WTC11 (cell line): ENCODE data around the gene C10orf90. TPM values are rescaled to one million over a fixed set of nuclear protein-coding genes. Genes with fewer than 3 reads are reported as not detected.

ENCODE experiments used
- ATAC-seq: fragments of 200-7000 bp; cut with Tn5 transposase; 2 replicates; pipeline ENCODE4 v1.10.0; 2021; ENCODE audit warnings: mild to moderate bottlenecking, moderate library complexity
- CTCF ChIA-PET: fragments of 300-600 bp; sonication (Branson Sonifier 250); formaldehyde crosslinking; loops from one replicate; lab custom pipeline; 2021; ENCODE audit warnings: antibody characterized with exemption; lab: Charles Lee
- POLR2A ChIA-PET: fragments of 350-600 bp; sonication (Branson Sonifier 250); formaldehyde crosslinking; loops from one replicate; lab custom pipeline; 2021; ENCODE audit warnings: antibody characterized with exemption; lab: Charles Lee
- DNase-seq: peaks from one replicate; pipeline ENCODE4 v3.0.0; 2021; ENCODE audit warnings: low spot score
- H3K27ac Mint-ChIP-seq: 2 replicates; pipeline ENCODE4 v1.8.0; 2021; ENCODE audit warnings: mixed read lengths
- H3K27me3 Mint-ChIP-seq: 2 replicates; pipeline ENCODE4 v1.8.0; 2021; ENCODE audit warnings: low read depth, mild to moderate bottlenecking, moderate library complexity, mixed read lengths
- H3K36me3 Mint-ChIP-seq: 2 replicates; pipeline ENCODE4 v1.8.0; 2021; ENCODE audit warnings: mixed read lengths
- H3K4me1 Mint-ChIP-seq: 2 replicates; pipeline ENCODE4 v1.8.0; 2022; ENCODE audit warnings: mixed read lengths
- H3K4me3 Mint-ChIP-seq: 2 replicates; pipeline ENCODE4 v1.8.0; 2021; ENCODE audit warnings: mild to moderate bottlenecking, moderate library complexity, mixed read lengths
- H3K9me3 Mint-ChIP-seq: 2 replicates; pipeline ENCODE4 v1.8.0; 2021; ENCODE audit warnings: mixed read lengths
- CBFB ChIP-seq: sonication (generic); formaldehyde crosslinking; IDR thresholded peaks from 2 replicates; pipeline ENCODE4 v1.8.1; 2022; ENCODE audit warnings: mild to moderate bottlenecking, low read depth, missing genetic modification reagents
- CDX4 ChIP-seq: fragments of 250-450 bp; sonication (Bioruptor Pico); IDR thresholded peaks from 2 replicates; pipeline ENCODE4 v1.9.0; 2021; ENCODE audit warnings: moderate library complexity, mild to moderate bottlenecking, inconsistent platforms, borderline replicate concordance
- CREM ChIP-seq: sonication (generic); formaldehyde crosslinking; IDR thresholded peaks from 2 replicates; pipeline ENCODE4 v1.8.1; 2022; ENCODE audit warnings: mild to moderate bottlenecking, missing genetic modification reagents, moderate library complexity
- E2F4 ChIP-seq: sonication (generic); formaldehyde crosslinking; IDR thresholded peaks from 2 replicates; pipeline ENCODE4 v1.8.1; 2022; ENCODE audit warnings: low read depth, mild to moderate bottlenecking, moderate library complexity, missing genetic modification reagents, borderline replicate concordance
- GRHL2 ChIP-seq: fragments of 250-450 bp; sonication (Bioruptor Pico); IDR thresholded peaks from 2 replicates; pipeline ENCODE4 v1.8.0; 2022; ENCODE audit warnings: mild to moderate bottlenecking, moderate library complexity; ENCODE audit not compliant: insufficient replicate concordance, severe bottlenecking
- GTF2I ChIP-seq: fragments of 250-450 bp; sonication (Bioruptor Pico); conservative IDR thresholded peaks from 2 replicates; pipeline ENCODE4 v1.4.0; 2021; ENCODE audit warnings: mild to moderate bottlenecking
- HMGA2 ChIP-seq: fragments of 250-450 bp; sonication (Bioruptor Pico); IDR thresholded peaks from 2 replicates; pipeline ENCODE4 v1.4.0; 2021; ENCODE audit warnings: mild to moderate bottlenecking, moderate library complexity
- MAX ChIP-seq: sonication (generic); formaldehyde crosslinking; IDR thresholded peaks from 2 replicates; pipeline ENCODE4 v1.8.0; 2022; ENCODE audit warnings: mild to moderate bottlenecking, missing genetic modification reagents
- MLX ChIP-seq: sonication (generic); formaldehyde crosslinking; IDR thresholded peaks from 2 replicates; pipeline ENCODE4 v1.8.1; 2023; ENCODE audit warnings: mild to moderate bottlenecking, missing genetic modification reagents, moderate library complexity
- NFYB ChIP-seq: sonication (generic); formaldehyde crosslinking; conservative IDR thresholded peaks from 2 replicates; pipeline ENCODE4 v1.8.0; 2022; ENCODE audit warnings: low read depth, missing genetic modification reagents
- NR1H2 ChIP-seq: sonication (generic); formaldehyde crosslinking; IDR thresholded peaks from 2 replicates; pipeline ENCODE4 v1.9.0; 2021; ENCODE audit warnings: mild to moderate bottlenecking, moderate library complexity, missing genetic modification reagents
- PRRX2 ChIP-seq: fragments of 250-450 bp; sonication (Bioruptor Pico); IDR thresholded peaks from 2 replicates; pipeline ENCODE4 v1.8.0; 2021; ENCODE audit warnings: mild to moderate bottlenecking
- RELA ChIP-seq: sonication (generic); formaldehyde crosslinking; IDR thresholded peaks from 2 replicates; pipeline ENCODE4 v1.8.1; 2022; ENCODE audit warnings: missing genetic modification reagents, mild to moderate bottlenecking, borderline replicate concordance
- RORB ChIP-seq: fragments of 250-450 bp; sonication (Bioruptor Pico); IDR thresholded peaks from 2 replicates; pipeline ENCODE4 v1.9.0; 2021; ENCODE audit warnings: mild to moderate bottlenecking
- TEAD1 ChIP-seq: sonication (generic); formaldehyde crosslinking; IDR thresholded peaks from 2 replicates; pipeline ENCODE4 v1.8.0; 2022; ENCODE audit warnings: mild to moderate bottlenecking, missing genetic modification reagents
- ZNF219 ChIP-seq: sonication (generic); formaldehyde crosslinking; IDR thresholded peaks from 2 replicates; pipeline ENCODE4 v1.8.0; 2023; ENCODE audit warnings: missing genetic modification reagents, mild to moderate bottlenecking, borderline replicate concordance
- ZNF232 ChIP-seq: sonication (generic); formaldehyde crosslinking; IDR thresholded peaks from 2 replicates; pipeline ENCODE4 v1.8.0; 2022; ENCODE audit warnings: mild to moderate bottlenecking, missing genetic modification reagents
- ZNF317 ChIP-seq: sonication (generic); formaldehyde crosslinking; IDR thresholded peaks from 2 replicates; pipeline ENCODE4 v1.8.1; 2023; ENCODE audit warnings: low read depth, mild to moderate bottlenecking, moderate library complexity, missing genetic modification reagents, borderline replicate concordance
- total RNA-seq: library from RNA; stranded (reverse); gene quantifications from 3 replicates; pipeline ENCODE4 v1.2.3, GENCODE V29; 2021
- TF ChIP-seq, protein P1 (sequence below): fragments of 250-450 bp; sonication (Bioruptor Pico); IDR thresholded peaks from 2 replicates; pipeline ENCODE4 v1.9.0; 2021; ENCODE audit warnings: mild to moderate bottlenecking
- TF ChIP-seq, protein P2 (sequence below): sonication (generic); formaldehyde crosslinking; IDR thresholded peaks from 2 replicates; pipeline ENCODE4 v1.8.0; 2022; ENCODE audit warnings: mild to moderate bottlenecking, missing genetic modification reagents
- TF ChIP-seq, protein P3 (sequence below): sonication (generic); formaldehyde crosslinking; IDR thresholded peaks from 2 replicates; pipeline ENCODE4 v1.8.1; 2022; ENCODE audit warnings: mild to moderate bottlenecking, moderate library complexity, missing genetic modification reagents
- TF ChIP-seq, protein P4 (sequence below): fragments of 200-600 bp; IDR thresholded peaks from 2 replicates; pipeline ENCODE4 v1.8.0; 2022; ENCODE audit warnings: antibody characterized with exemption

C10orf90 gene
- total RNA-seq, 1 experiment from 2014 or later = 0.85 TPM

GRCh38 chr10:126429275-126429674 is 241.2 kb downstream of the C10orf90 start:
- ChIA-PET POLR2A (no interaction called here), CTCF (no interaction called here)
- no peak for DNase-seq
- Mint-ChIP-seq H3K4me3 (no peak overlapping the region), H3K27ac (no peak overlapping the region), H3K9me3 (peaks cover 6% of the 10 kb centered on the region), H3K27me3 (no peaks in the 10 kb centered on the region; the same call in 1 of the 2 replicates), H3K4me1 (peaks cover 11% of the 10 kb centered on the region), H3K36me3 (peaks cover 2% of the 10 kb centered on the region)
- ATAC-seq = no peak
- TF ChIP-seq RORB (CRISPR knock-in tag) (no peak), ZNF219 (CRISPR knock-in tag) (no peak), RELA (CRISPR knock-in tag) (no peak), NFYB (CRISPR knock-in tag) (no peak)
- TF ChIP-seq, protein P1, sequence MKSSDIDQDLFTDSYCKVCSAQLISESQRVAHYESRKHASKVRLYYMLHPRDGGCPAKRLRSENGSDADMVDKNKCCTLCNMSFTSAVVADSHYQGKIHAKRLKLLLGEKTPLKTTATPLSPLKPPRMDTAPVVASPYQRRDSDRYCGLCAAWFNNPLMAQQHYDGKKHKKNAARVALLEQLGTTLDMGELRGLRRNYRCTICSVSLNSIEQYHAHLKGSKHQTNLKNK (CRISPR knock-in tag) = no peak
- TF ChIP-seq, all 79 proteins: peak for 0

DNA sequence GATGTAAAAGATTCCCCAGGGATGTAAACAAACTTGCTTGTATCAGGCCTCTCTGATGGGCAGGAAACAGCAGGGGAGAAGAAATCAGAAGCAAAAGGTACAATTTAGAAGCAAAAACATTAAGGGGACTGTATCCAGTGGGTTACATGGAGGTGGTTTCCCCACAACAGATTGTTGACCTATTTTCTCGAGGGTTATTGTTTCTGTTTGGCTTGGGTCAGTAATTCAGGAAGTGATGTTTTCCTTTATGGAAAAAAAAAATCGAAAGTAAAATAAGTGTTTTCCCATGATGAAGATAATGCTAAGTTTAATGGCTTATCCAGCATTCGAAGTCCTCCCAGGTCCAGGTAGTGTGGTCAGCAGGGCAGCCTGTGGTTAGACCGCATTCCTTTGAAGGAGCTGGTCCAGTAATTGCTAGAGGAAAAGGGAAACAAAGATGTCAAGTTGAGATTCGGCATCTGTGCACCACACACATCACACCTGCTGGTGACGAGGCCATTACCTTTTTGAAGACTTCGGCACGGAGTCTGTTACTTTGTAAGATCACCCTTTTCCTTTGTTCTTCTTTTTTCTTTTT is 244.9 kb downstream of the C10orf90 start:
- TF ChIP-seq RORB (CRISPR knock-in tag) = no peak
- TF ChIP-seq NR1H2 = no peak
- TF ChIP-seq ZNF219 (CRISPR knock-in tag) = no peak
- TF ChIP-seq TEAD1 = no peak
- TF ChIP-seq E2F4 = no peak
- no peak for TF ChIP-seq MLX (CRISPR knock-in tag)
- TF ChIP-seq, protein P2, sequence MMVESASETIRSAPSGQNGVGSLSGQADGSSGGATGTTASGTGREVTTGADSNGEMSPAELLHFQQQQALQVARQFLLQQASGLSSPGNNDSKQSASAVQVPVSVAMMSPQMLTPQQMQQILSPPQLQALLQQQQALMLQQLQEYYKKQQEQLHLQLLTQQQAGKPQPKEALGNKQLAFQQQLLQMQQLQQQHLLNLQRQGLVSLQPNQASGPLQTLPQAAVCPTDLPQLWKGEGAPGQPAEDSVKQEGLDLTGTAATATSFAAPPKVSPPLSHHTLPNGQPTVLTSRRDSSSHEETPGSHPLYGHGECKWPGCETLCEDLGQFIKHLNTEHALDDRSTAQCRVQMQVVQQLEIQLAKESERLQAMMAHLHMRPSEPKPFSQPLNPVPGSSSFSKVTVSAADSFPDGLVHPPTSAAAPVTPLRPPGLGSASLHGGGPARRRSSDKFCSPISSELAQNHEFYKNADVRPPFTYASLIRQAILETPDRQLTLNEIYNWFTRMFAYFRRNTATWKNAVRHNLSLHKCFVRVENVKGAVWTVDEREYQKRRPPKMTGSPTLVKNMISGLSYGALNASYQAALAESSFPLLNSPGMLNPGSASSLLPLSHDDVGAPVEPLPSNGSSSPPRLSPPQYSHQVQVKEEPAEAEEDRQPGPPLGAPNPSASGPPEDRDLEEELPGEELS (CRISPR knock-in tag) = no peak
- no peak for TF ChIP-seq CBFB (CRISPR knock-in tag)
- no peak for TF ChIP-seq CREM
- no peak for TF ChIP-seq PRRX2
- TF ChIP-seq, protein P3, sequence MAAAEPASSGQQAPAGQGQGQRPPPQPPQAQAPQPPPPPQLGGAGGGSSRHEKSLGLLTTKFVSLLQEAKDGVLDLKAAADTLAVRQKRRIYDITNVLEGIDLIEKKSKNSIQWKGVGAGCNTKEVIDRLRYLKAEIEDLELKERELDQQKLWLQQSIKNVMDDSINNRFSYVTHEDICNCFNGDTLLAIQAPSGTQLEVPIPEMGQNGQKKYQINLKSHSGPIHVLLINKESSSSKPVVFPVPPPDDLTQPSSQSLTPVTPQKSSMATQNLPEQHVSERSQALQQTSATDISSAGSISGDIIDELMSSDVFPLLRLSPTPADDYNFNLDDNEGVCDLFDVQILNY (CRISPR knock-in tag) = no peak
- no peak for TF ChIP-seq HMGA2 (CRISPR knock-in tag)
- Mint-ChIP-seq H3K27ac (no peak overlapping the region), H3K9me3 (peaks cover 16% of the 10 kb centered on the region), H3K27me3 (no peaks in the 10 kb centered on the region; the same call in 1 of the 2 replicates), H3K4me3 (no peak overlapping the region), H3K36me3 (peaks cover 13% of the 10 kb centered on the region), H3K4me1 (peaks cover 13% of the 10 kb centered on the region)
- ATAC-seq (no peak), DNase-seq (no peak)
- ChIA-PET CTCF (interaction anchor here (0.8 to 1.2 kb wide), 2 partner anchors 78 to 174 kb away, joined by 4 to 6 read pairs; no protein-coding TSS in a partner anchor), POLR2A (no interaction called here)

DNA sequence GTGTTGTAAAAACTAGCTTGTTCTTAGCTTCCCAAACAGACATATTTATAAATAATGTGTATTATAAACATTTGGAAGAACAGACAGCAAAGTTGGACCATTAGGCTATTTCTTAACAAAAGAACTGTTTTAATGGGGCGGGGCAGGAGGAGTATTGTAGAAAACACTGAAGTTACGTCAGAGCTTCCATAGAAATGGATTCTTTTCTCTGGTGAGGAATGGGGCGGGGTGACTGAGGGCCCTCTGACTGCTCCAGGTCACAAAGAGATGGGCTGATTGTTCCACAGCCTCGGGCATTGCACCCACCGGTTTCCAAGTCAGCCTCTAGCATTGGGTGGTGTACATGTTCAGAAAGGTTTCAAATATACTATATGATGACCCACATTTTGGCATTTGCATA is 245.5 kb downstream of the C10orf90 start:
- POLR2A ChIA-PET = no interaction called here
- DNase-seq = no peak
- Mint-ChIP-seq H3K27me3 (no peaks in the 10 kb centered on the region; the same call in 1 of the 2 replicates), H3K4me3 (no peak overlapping the region), H3K9me3 (peaks cover 16% of the 10 kb centered on the region), H3K27ac (no peak overlapping the region), H3K4me1 (peaks cover 13% of the 10 kb centered on the region), H3K36me3 (peaks cover 13% of the 10 kb centered on the region)
- CTCF ChIA-PET = interaction anchor here (1.2 kb wide), 1 partner anchor 174 kb away, joined by 6 read pairs; no protein-coding TSS in a partner anchor
- no peak for ATAC-seq
- TF ChIP-seq GRHL2 (CRISPR knock-in tag) (no peak), NFYB (CRISPR knock-in tag) (no peak), ZNF317 (no peak), GTF2I (CRISPR knock-in tag) (no peak), CDX4 (CRISPR knock-in tag) (no peak), MAX (CRISPR knock-in tag) (no peak), ZNF232 (CRISPR knock-in tag) (no peak)
- TF ChIP-seq, protein P4, sequence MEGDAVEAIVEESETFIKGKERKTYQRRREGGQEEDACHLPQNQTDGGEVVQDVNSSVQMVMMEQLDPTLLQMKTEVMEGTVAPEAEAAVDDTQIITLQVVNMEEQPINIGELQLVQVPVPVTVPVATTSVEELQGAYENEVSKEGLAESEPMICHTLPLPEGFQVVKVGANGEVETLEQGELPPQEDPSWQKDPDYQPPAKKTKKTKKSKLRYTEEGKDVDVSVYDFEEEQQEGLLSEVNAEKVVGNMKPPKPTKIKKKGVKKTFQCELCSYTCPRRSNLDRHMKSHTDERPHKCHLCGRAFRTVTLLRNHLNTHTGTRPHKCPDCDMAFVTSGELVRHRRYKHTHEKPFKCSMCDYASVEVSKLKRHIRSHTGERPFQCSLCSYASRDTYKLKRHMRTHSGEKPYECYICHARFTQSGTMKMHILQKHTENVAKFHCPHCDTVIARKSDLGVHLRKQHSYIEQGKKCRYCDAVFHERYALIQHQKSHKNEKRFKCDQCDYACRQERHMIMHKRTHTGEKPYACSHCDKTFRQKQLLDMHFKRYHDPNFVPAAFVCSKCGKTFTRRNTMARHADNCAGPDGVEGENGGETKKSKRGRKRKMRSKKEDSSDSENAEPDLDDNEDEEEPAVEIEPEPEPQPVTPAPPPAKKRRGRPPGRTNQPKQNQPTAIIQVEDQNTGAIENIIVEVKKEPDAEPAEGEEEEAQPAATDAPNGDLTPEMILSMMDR = no peak
